Measurements from ENCODE around the gene OR6S1. TPM values are rescaled to one million over a fixed set of nuclear protein-coding genes. Genes with fewer than 3 reads are reported as not detected.

OR6S1 gene
- total RNA-seq, 1 donor from 2014 or later, result not detected

GRCh38 chr14:20632831-20633691 is 8.4 kb downstream of the OR6S1 start:
- peak overlapping the region; percentile 2 for H3K4me3 ChIP-seq (ENCODE audit: low read depth, low read length)
- H3K36me3 ChIP-seq (ENCODE audit: control insufficient read depth, insufficient read depth, low read length), result no peaks in the 10 kb centered on the region
- DNase-seq (ENCODE audit: low read depth), result no peak
- TF ChIP-seq CTCF (IDR thresholded peaks at IDR 0.05; ENCODE audit: insufficient read depth, low read length, poor library complexity, severe bottlenecking), result no peak
- H3K27me3 ChIP-seq (ENCODE audit: control insufficient read depth, insufficient read depth, low read length), result peaks cover 12% of the 10 kb centered on the region

- H3K4me3 ChIP-seq (ENCODE audit: low read depth, low read length), result peak overlapping the region; percentile 2
- peaks cover 17% of the 10 kb centered on the region for H3K27me3 ChIP-seq (ENCODE audit: control insufficient read depth, insufficient read depth, low read length)
- no peaks in the 10 kb centered on the region for H3K36me3 ChIP-seq (ENCODE audit: control insufficient read depth, insufficient read depth, low read length)
- DNase-seq (ENCODE audit: low read depth), result no peak
- no peak for TF ChIP-seq CTCF (IDR thresholded peaks at IDR 0.05; ENCODE audit: insufficient read depth, low read length, poor library complexity, severe bottlenecking)
Observed at GRCh38 chr14:20632448-20632830, 9.1 kb downstream of the OR6S1 start.

GRCh38 chr14:20631880-20632389 is 9.6 kb downstream of the OR6S1 start:
- Histone ChIP-seq H3K27me3 (ENCODE audit: control insufficient read depth, insufficient read depth, low read length) (peaks cover 17% of the 10 kb centered on the region), H3K4me3 (ENCODE audit: low read depth, low read length) (peak overlapping the region; percentile 29), H3K36me3 (ENCODE audit: control insufficient read depth, insufficient read depth, low read length) (no peaks in the 10 kb centered on the region)
- DNase-seq (ENCODE audit: low read depth), result no peak
- TF ChIP-seq CTCF (IDR thresholded peaks at IDR 0.05; ENCODE audit: insufficient read depth, low read length, poor library complexity, severe bottlenecking), result no peak

DNA sequence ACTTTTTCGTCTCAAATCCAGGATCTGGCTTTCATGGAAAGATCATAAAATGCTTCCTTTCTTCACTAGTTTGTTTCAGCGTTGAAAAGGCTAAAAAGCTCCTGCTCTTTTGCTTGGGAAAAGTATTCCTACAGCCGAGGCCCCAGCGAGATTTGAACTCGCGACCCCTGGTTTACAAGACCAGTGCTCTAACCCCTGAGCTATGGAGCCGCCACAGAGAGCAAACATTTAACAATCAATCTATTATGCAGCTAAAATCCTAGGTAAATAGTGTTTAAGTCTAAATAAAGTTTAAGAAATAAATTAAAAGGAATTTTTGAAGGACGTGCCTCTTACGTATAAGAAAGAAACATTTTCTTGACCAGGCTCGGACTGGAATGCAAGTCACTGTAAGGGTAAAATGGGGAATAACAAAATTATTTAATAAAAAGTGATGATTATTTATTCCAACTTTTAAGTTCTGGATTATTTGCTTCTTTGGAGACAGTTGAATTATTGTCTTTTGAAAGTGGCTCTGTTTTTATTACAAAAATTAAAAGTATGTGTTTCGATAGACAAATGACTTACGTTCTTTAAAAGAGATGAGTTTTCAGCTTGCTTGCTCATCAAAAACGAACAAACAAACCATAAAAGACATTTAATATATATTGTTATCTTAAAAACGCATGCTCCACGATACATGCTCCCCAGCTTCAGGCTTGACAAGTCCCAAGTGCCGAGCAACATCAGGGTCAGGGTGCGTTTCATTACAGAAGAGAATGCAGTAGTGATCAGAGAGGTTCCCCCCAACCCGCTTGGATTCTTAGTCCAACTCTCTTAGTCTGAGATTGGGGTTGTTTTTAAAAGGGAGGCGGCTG is 10.2 kb downstream of the OR6S1 start:
- Histone ChIP-seq H3K27me3 (ENCODE audit: control insufficient read depth, insufficient read depth, low read length) (peaks cover 22% of the 10 kb centered on the region), H3K4me3 (ENCODE audit: low read depth, low read length) (peak overlapping the region; percentile 40), H3K36me3 (ENCODE audit: control insufficient read depth, insufficient read depth, low read length) (no peaks in the 10 kb centered on the region)
- TF ChIP-seq CTCF (IDR thresholded peaks at IDR 0.05; ENCODE audit: insufficient read depth, low read length, poor library complexity, severe bottlenecking), result no peak
- DNase-seq (ENCODE audit: low read depth), result no peak

DNA sequence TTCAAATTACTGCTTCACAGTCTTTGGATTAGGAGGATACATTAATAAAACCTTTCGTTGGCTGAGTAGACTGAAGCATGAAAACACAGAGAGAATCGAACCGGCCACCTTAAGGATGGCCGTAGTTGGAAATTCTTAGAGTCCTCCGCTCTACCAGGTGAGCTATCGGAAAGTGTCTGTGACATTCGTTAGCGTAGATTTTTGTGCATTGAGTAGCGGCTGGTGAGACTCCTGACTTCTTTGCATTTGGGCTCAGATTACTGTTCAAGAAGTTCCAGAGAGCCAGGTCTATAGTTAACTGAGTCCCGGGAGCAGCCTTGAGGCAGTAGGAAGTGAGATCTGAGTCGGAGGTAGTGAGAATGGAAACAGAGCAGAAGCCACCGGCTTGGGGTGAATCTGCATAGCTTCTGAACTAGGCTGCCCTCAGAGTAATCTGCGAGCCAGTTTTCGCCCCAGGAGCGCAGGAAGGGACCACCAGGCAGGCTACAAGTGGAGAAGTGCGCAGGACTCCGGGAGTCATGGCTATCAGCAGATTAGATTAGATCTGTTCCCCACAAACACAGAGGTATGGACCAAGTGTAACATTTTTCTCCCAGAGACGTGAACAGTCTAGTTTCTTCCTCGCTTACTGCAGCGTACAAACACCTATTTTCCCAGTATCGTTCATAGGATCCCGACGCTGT is 11.0 kb downstream of the OR6S1 start:
- no peak for TF ChIP-seq CTCF (IDR thresholded peaks at IDR 0.05; ENCODE audit: insufficient read depth, low read length, poor library complexity, severe bottlenecking)
- no peaks in the 10 kb centered on the region for H3K36me3 ChIP-seq (ENCODE audit: control insufficient read depth, insufficient read depth, low read length)
- H3K4me3 ChIP-seq (ENCODE audit: low read depth, low read length), result peak overlapping the region; percentile 40
- DNase-seq (ENCODE audit: low read depth), result no peak
- peaks cover 22% of the 10 kb centered on the region for H3K27me3 ChIP-seq (ENCODE audit: control insufficient read depth, insufficient read depth, low read length)

All from kidney epithelial cell (primary cell).